OCI-LY1 (cell line): ENCODE measurements around the gene TUBB2B.

Experiments
- H2AFZ ChIP-seq: fragments of 200-600 bp; sonication (generic), shearing (Covaris generic); 2 replicates; pipeline ENCODE4 v1.6.0; 2014; ENCODE audit warnings: antibody characterized with exemption, mild to moderate bottlenecking, low read length
- H3F3A ChIP-seq: fragments of 200-600 bp; sonication (generic), shearing (Covaris generic); 2 replicates; pipeline ENCODE4 v1.6.0; 2014; ENCODE audit warnings: mild to moderate bottlenecking, antibody characterized with exemption, low read length, moderate library complexity; ENCODE audit not compliant: insufficient read depth
- H3K27ac ChIP-seq: fragments of 200-600 bp; sonication (generic); 2 replicates; pipeline ENCODE4 v1.5.1; 2014; ENCODE audit warnings: low read length, mixed run types, mild to moderate bottlenecking, low read depth; ENCODE audit not compliant: poor library complexity, severe bottlenecking
- H3K27me3 ChIP-seq: fragments of 200-600 bp; sonication (generic); 2 replicates; pipeline ENCODE4 v1.6.0; 2014; ENCODE audit warnings: antibody characterized with exemption, mild to moderate bottlenecking, low read length, moderate library complexity; ENCODE audit not compliant: insufficient read depth
- H3K36me3 ChIP-seq: fragments of 200-600 bp; sonication (generic); 2 replicates; pipeline ENCODE4 v1.6.1; 2014; ENCODE audit warnings: mild to moderate bottlenecking, antibody characterized with exemption, low read length, moderate library complexity, mixed read lengths; ENCODE audit not compliant: insufficient read depth
- H3K4me1 ChIP-seq: fragments of 200-600 bp; sonication (generic); 2 replicates; pipeline ENCODE4 v1.5.1; 2014; ENCODE audit warnings: mild to moderate bottlenecking, low read length, moderate library complexity; ENCODE audit not compliant: insufficient read depth, severe bottlenecking
- H3K4me2 ChIP-seq: fragments of 200-600 bp; sonication (generic), shearing (Covaris generic); 2 replicates; pipeline ENCODE4 v1.6.1; 2014; ENCODE audit warnings: low read length
- H3K4me3 ChIP-seq: fragments of 200-600 bp; sonication (generic); 2 replicates; pipeline ENCODE4 v1.5.1; 2014; ENCODE audit warnings: low read length, low read depth, mild to moderate bottlenecking, mixed read lengths; ENCODE audit not compliant: poor library complexity, severe bottlenecking
- H3K79me2 ChIP-seq: fragments of 200-600 bp; shearing (Covaris generic); 2 replicates; pipeline ENCODE4 v1.6.1; 2016; ENCODE audit warnings: mixed run types, low read length, mixed read lengths; ENCODE audit not compliant: insufficient read depth
- H3K9ac ChIP-seq: fragments of 200-600 bp; sonication (generic), shearing (Covaris generic); 2 replicates; pipeline ENCODE4 v1.6.1; 2014; ENCODE audit warnings: mild to moderate bottlenecking, low read length, mixed read lengths
- H3K9me2 ChIP-seq: fragments of 200-600 bp; sonication (generic), shearing (Covaris generic); 2 replicates; pipeline ENCODE4 v1.6.1; 2014; ENCODE audit warnings: low read depth, mild to moderate bottlenecking, low read length, mixed read lengths
- H3K9me3 ChIP-seq: fragments of 200-600 bp; shearing (Covaris generic); 2 replicates; pipeline ENCODE4 v1.6.1; 2014; ENCODE audit warnings: low read length, mixed read lengths
- H4K20me1 ChIP-seq: fragments of 200-600 bp; sonication (generic), shearing (Covaris generic); 2 replicates; pipeline ENCODE4 v1.6.0; 2016; ENCODE audit warnings: mild to moderate bottlenecking, low read length; ENCODE audit not compliant: insufficient read depth
- CTCF ChIP-seq: fragments of 200-600 bp; sonication (generic), shearing (Covaris generic); IDR thresholded peaks from 2 replicates; pipeline ENCODE4 v1.5.1; 2017; ENCODE audit warnings: mild to moderate bottlenecking, antibody characterized with exemption, low read length, moderate library complexity, mixed read lengths
- EZH2 ChIP-seq: fragments of 200-600 bp; sonication (generic), shearing (Covaris generic); IDR thresholded peaks from 2 replicates; pipeline ENCODE4 v1.8.0; 2017; ENCODE audit warnings: borderline replicate concordance, mixed run types, mild to moderate bottlenecking, antibody characterized with exemption, low read length, moderate library complexity, mixed read lengths

TUBB2B gene

GRCh38 chr6:3194535-3195419 is 32.7 kb downstream of the TUBB2B start:
- no peaks in the 10 kb centered on the region for H3K9me2 ChIP-seq
- no peaks in the 10 kb centered on the region for H3K79me2 ChIP-seq
- no peak overlapping the region; the same call in 1 of the 2 replicates for H3K4me2 ChIP-seq
- peak overlapping the region; percentile 0 for H3K4me3 ChIP-seq
- H2AFZ ChIP-seq: no peak overlapping the region
- H3F3A ChIP-seq: no peaks in the 10 kb centered on the region
- no peaks in the 10 kb centered on the region for H3K9me3 ChIP-seq
- H3K36me3 ChIP-seq: no peaks in the 10 kb centered on the region
- H3K27me3 ChIP-seq: peaks cover 6% of the 10 kb centered on the region; the same call in 1 of the 2 replicates
- H3K9ac ChIP-seq: no peak overlapping the region
- peaks cover 7% of the 10 kb centered on the region for H3K4me1 ChIP-seq
- TF ChIP-seq CTCF: no peak
- TF ChIP-seq EZH2: no peak
- no peak overlapping the region for H3K27ac ChIP-seq
- no peaks in the 10 kb centered on the region for H4K20me1 ChIP-seq

DNA sequence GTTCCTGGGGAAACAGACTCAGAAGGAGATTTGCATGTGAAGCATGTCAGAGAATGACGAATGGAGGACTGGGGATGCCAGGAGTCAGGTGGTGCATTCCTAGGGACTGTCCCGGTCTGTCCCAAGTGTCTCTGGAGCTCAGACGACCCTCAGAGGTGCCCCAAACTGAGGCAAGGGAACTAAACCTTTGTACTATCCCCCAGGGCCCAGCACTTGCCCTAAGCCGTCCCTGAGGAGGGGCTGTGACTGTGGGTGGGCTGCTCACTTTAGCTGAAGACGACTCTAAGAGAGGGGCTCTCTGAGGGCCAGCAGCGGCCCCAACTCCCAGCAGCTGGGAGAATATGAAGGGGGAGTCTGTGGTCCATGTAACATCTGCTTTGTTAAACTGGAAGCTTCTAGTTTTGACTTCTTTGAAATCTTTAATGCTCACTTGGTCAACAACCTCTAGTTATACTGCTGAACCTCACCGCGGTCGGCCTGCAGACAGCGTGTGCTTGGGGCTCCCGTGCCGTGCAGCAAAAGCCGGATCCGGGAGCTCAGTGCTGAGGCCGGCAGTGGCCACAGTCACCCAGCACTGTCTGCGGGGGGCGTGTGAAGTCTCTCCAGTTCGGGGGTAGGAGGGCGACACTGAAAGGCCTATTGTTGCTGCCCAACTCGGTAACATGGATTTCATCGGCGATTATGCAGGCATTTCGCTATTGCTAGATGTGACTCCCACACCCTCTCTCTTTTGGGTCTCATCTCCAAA is 34.2 kb downstream of the TUBB2B start:
- no peak overlapping the region for H3K4me2 ChIP-seq
- H3K4me1 ChIP-seq: peaks cover 7% of the 10 kb centered on the region
- H3K27me3 ChIP-seq: peaks cover 6% of the 10 kb centered on the region; the same call in 1 of the 2 replicates
- H3K9ac ChIP-seq: no peak overlapping the region
- H3K27ac ChIP-seq: no peak overlapping the region
- H3K4me3 ChIP-seq: no peak overlapping the region
- no peaks in the 10 kb centered on the region for H4K20me1 ChIP-seq
- H3K36me3 ChIP-seq: no peaks in the 10 kb centered on the region
- no peaks in the 10 kb centered on the region for H3K9me2 ChIP-seq
- H3K9me3 ChIP-seq: no peaks in the 10 kb centered on the region
- H3F3A ChIP-seq: no peaks in the 10 kb centered on the region
- H2AFZ ChIP-seq: no peak overlapping the region
- no peaks in the 10 kb centered on the region for H3K79me2 ChIP-seq
- no peak for TF ChIP-seq CTCF
- no peak for TF ChIP-seq EZH2

DNA sequence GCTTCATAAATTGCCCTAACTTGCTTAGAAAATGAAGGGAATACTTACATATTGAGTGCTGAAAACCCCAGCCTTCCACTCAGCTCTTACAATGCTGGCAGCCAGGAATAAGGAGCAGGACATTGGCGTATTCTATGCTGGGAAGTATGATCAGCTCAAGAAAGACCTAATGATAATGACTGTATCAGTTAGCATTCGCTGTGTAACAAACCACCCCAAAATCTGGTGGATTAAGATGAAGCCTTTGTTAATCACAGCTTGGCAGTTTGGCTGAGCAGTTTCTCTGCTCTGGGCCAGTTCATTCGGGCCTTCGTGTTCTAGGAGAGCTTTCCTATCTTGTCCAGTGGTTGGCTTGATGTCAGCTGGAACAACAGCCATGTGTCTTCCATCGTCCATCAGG is 36.7 kb downstream of the TUBB2B start:
- Histone ChIP-seq H3K27me3 (peaks cover 6% of the 10 kb centered on the region; the same call in 1 of the 2 replicates), H3K4me3 (no peak overlapping the region), H3K79me2 (no peaks in the 10 kb centered on the region), H2AFZ (no peak overlapping the region), H3K9me2 (no peaks in the 10 kb centered on the region), H4K20me1 (no peaks in the 10 kb centered on the region), H3K27ac (no peak overlapping the region), H3K4me1 (peaks cover 7% of the 10 kb centered on the region), H3K4me2 (no peak overlapping the region), H3K36me3 (no peaks in the 10 kb centered on the region), H3K9me3 (no peaks in the 10 kb centered on the region), H3F3A (no peaks in the 10 kb centered on the region), H3K9ac (no peak overlapping the region)
- TF ChIP-seq CTCF (no peak), EZH2 (no peak)
